HG02588 (cell line): ENCODE results near the gene RBP7.
"Not testable (repeated sequence)": the region's sequence is repeated elsewhere in the genome, so short reads cannot be mapped to it uniquely, and the experiment has no call there.

Source experiments
- ATAC-seq: cut with Tn5 transposase; IDR thresholded peaks from one replicate; pipeline ENCODE4 v1.9.1; 2021; ENCODE audit warnings: mild to moderate bottlenecking, moderate library complexity; ENCODE audit not compliant: unreplicated experiment

RBP7 gene

GRCh38 chr1:10028956-10029500, 32.0 kb downstream of the RBP7 start:
- ATAC-seq: not testable (repeated sequence)

DNA sequence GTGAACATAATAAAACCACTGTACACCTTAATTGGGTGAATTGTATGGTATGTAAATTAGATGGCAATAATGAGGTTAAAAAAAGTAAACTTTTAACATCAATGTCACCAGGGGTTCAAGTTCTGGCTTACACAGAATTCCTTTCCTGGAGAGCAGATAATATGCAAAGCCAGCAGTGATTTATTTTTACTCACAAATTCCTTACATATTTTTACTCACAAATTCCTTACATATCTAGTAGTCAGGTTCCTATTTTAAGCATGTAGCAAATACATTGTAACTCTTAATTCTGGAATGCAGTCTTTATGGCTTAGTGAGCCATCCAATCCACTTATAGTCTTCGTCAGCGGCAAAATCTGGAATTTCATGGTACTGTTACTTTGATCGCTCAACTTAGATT, 34.4 kb downstream of the RBP7 start:
- no peak for ATAC-seq

- peak; percentile 96 for ATAC-seq
These were observed 35.7 kb downstream of the RBP7 start, which contains the start of gene UBE4B for GRCh38 chr1:10032590-10033358. UBE4B (plus strand) TSS chr1:10032958; CDS start chr1:10033671, 713 bp downstream.

DNA sequence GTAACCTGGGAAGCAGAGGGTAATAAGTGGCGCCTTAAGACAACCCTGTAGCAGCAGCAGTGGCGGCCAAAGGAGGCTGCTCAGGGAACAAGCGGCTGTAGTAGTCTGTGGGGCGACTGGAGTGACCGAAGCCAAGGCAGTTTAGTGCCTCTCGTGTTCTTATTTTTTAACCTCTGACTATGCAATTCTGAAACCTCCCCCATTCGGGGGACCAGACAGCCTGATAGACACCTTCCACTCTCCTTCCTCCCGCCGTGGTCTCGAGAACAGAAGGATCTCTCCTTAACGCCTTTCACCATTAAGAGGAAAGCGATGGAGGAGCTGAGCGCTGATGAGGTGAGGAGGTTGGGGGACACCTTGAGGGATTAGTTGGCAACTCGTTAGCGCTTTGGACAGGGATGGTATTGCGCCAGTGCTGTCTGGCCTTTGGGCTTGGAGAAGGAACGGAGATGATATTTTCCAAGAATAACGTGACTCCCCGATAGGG, 36.4 kb downstream of the RBP7 start:
- ATAC-seq: peak; percentile 5

DNA sequence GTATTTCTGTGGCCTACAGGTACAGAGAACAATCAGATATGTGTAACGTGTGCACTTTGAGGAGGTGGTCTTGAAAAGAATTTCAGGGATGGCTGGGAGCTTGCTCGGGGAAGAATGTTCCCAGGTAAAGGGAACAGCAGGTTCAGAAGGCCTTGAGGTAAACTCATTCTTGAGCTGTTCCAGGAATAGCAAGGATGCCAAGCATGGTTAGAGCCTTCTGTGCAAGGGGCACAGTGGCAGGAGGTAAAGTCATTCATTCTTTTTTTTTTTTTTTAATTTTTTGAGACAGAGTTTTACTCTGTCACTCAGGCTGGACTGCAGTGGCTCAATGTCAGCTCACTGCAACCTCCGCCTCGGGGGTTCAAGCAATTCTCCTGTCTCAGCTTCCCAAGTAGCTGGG, 45.7 kb downstream of the RBP7 start:
- no peak for ATAC-seq

- no peak for ATAC-seq
These were observed 48.7 kb downstream of the RBP7 start for GRCh38 chr1:10045480-10046355.

DNA sequence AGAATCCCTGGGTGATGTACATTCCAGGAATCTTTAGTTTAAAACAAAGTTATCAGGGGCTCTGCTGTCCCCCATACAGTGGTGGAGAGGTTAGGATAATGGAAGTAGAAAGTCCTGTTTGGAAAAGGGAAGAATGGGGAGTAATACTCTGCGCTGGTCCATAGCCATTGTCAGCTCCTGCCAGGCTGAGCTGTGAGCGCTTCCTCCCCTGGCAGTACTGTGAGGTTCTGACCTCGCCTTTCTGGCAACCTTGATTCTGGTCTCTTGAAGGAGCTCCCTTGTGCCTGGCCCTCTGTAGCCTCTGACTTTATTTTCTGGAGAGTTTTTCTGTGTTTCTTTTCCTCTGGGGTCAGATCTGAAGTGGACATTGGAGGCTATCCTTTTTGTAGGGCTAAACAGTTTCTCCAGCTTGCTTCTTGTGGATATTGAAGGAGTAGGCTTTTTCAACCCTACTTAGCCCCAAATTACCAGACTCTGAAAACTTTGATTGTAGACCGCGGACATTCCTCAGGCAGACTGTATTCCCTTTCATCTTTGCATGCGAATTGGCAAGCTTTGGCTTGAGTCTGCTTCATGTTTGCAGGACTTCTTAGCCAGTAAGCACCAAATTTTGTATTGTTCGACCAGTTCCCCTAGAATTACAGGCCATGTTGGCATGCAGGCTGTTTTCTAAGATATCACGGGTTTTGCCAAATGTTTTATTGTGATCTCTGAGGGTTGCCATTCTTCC, 49.5 kb downstream of the RBP7 start:
- no peak for ATAC-seq

- ATAC-seq: no peak
These were observed 51.6 kb downstream of the RBP7 start for GRCh38 chr1:10048601-10049000.

- ATAC-seq: no peak
These were observed 53.6 kb downstream of the RBP7 start for GRCh38 chr1:10050611-10051010.

DNA sequence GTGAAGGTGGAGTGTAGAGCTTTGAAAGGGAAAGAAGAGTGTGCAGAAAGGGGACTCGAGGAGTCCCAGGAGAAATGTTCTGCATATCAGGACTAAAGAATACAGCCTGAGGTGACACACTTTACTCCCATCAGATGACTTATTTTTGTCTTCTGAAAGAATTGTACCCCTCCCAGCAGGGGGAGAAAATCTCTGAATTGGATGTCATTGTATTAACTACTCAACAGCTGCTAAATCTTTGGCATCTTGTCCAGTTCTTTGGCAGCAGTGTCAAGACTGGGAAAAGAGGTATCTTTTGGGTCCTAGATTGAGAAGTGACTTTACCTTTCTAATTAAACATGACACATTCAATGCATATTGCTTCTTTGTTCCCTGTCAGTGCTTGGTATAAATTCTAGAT, 54.6 kb downstream of the RBP7 start:
- no peak for ATAC-seq

- ATAC-seq: no peak
These were observed 55.3 kb downstream of the RBP7 start for GRCh38 chr1:10052347-10052746.

GRCh38 chr1:10054465-10054864, 57.4 kb downstream of the RBP7 start:
- ATAC-seq: no peak

DNA sequence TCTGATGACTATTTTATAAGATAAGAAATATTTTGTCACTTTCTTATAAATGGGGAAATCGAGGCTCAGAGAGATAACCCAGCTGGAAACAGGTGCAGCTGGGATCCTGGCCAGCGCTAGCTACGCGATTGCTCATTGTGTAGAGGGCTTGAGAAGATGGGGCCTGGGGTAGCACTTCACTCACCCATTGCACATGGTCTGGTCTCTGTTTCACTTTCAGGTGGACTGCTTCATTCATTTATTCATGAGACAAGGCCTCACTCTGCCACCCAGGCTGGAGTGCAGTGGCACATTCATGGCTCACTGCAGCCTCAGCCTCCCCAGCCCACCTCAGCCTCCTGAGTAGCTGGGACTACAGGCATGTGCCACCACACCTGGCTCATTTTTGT, 59.6 kb downstream of the RBP7 start:
- no peak for ATAC-seq

DNA sequence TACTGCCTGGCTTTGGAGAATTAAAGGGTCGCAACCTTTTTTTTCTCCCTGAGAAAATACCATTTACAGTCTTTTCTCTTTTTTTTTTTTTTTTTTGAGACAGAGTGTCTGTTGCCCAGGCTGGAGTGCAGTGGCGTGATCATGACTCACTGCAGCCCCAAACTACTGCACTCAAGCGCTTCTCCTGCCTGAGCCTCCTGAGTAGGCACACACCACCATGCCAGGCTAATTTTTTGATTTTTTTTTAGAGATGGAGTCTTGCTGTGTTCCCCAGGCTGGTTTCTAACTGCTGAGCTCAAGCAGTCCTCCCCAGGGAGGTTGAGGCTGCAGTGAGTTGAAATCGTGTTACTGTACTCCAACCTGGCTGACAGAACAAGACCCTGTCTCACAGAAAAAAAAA, 60.3 kb downstream of the RBP7 start:
- ATAC-seq: no peak

GRCh38 chr1:10057796-10058195, 60.8 kb downstream of the RBP7 start:
- no peak for ATAC-seq

- no peak for ATAC-seq
These were observed 62.3 kb downstream of the RBP7 start for GRCh38 chr1:10059342-10059718.

- ATAC-seq: no peak
These were observed 63.5 kb downstream of the RBP7 start for GRCh38 chr1:10060311-10061100.

- ATAC-seq: no peak
These were observed 64.2 kb downstream of the RBP7 start for GRCh38 chr1:10061276-10061675.

DNA sequence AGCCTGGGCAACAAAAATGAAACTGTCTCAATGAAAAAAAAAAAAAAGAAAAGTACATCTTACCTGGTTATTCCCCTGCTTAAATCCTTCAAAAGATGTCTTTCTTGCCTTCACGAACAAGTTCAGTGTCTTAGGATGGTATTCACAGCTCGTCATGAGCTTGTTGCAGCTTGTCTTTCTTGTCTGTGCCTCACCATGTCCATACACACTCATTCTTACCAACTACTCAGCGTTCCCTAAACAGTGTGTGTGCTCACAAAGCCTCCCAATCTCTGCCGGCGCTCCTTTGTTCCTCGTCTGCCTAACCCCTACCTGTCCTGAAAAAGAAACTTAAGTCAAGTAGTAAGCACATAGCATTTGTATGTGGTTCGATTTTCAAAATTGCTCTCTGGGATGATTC, 66.8 kb downstream of the RBP7 start:
- ATAC-seq: no peak
